ENCODE results near the gene IL17B. TPM values are rescaled to one million over a fixed set of nuclear protein-coding genes. Genes with fewer than 3 reads are reported as not detected.

The IL17B gene
- total and polyA plus RNA-seq, 2 of the 13 experiments (the other 11 are each of a cell fraction or from before 2014, with no cell fraction given) = 0.29 to 2.6 TPM

DNA sequence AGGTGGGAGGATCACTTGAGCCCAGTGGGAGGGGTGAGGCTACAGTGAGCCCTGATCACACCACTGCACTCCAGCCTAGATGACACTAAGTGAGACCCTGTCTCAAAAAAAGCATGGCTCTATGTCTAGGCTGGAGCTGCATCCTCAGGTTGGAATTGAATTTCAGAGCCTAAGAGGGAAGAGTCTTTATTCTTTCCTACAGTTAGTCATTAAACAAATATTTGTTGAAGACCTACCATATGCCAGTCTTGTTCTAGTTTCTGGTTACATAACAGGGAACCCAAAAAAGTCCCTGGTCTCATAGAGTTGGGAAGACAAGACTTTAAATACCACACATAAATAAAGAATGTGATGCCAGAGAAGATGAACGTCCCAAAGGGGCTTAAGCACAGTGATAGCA, 40.7 kb downstream of the IL17B start:
- ATAC-seq = no peak
- no TSS peak for BruUV-seq (replicated peaks)
- ChIA-PET CTCF (ENCODE audit: low intra/inter-chr PET ratio, low total read pairs) (no interaction called here), POLR2A (interaction anchor here (2.0 kb wide), 1 partner anchor 17 kb away, joined by 7 read pairs; no protein-coding TSS in a partner anchor)
- 48% methylated on average over 1 of the region's 1 CpG for WGBS (ENCODE audit: low lambda C conversion rate)
- Histone ChIP-seq H2AFZ (ENCODE audit: low read length) (no peak overlapping the region), H3K4me2 (ENCODE audit: low read depth, low read length) (no peak overlapping the region), H3K4me1 (ENCODE audit: insufficient read depth, low read length) (peaks cover 22% of the 10 kb centered on the region), H3K9me3 (ENCODE audit: low read length) (no peaks in the 10 kb centered on the region), H3K27me3 (ENCODE audit: control insufficient read depth in 1 of 2, insufficient read depth in 2 of 2, low read length in 2 of 2) (no peaks in the 10 kb centered on the region), H3K4me3 (replicated peaks in 1 of 3; ENCODE audit: insufficient read depth in 1 of 3, low read depth in 2 of 3, low read length in 3 of 3) (no peak overlapping the region), H3K9ac (ENCODE audit: insufficient read depth, low read depth, low read length) (no peak overlapping the region), H3K36me3 (replicated peaks in 1 of 2; ENCODE audit: control insufficient read depth in 1 of 2, insufficient read depth in 2 of 2, low read length in 2 of 2) (no peaks in the 10 kb centered on the region), H4K20me1 (ENCODE audit: insufficient read depth, low read length) (no peaks in the 10 kb centered on the region), H3K79me2 (ENCODE audit: insufficient read depth, low read length) (no peaks in the 10 kb centered on the region), H3K27ac (ENCODE audit: extremely low read length, insufficient read depth, low read length) (no peak overlapping the region)
- no peak for FAIRE-seq
- TF ChIP-seq FOSL2 (CRISPR knock-in tag; IDR thresholded peaks at IDR 0.05) (peak; percentile 40; the same call in 1 of the 2 replicates), FOXA3 (CRISPR knock-in tag; IDR thresholded peaks at IDR 0.05) (no peak), ZNF644 (CRISPR knock-in tag; IDR thresholded peaks at IDR 0.05; ENCODE audit: low read depth) (peak; percentile 19; the same call in 1 of the 2 replicates)
- DNase-seq (ENCODE audit: low spot score) = peak; percentile 26
- in situ Hi-C loops (cut with HindIII; ENCODE audit: extremely low pct_ligation_motif_present, low pct_unique_long_range_greater_than_20kb) (no loop called here), intact Hi-C loops (cut with micrococcal nuclease; ENCODE audit: unreplicated experiment) (no loop called here)

DNA sequence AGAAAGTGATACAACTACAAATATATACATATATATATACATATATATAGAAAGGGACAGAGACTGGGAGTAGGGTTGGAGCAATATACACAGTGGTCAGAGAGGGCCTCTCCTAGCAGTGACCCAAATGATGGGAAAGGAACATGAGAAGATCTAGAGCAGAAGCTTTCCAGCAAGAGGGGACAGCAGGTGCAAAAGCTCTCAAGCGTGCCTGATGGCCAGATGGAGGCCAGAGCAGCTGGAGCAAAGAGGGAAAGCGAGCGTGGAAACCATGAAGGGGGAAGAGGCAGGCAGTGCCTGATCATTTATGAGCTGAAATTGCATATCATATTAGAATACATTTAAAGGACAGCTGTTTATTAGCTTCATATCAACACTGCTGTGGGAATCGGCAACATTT, 41.4 kb downstream of the IL17B start:
- H3K4me3 ChIP-seq (replicated peaks in 1 of 3; ENCODE audit: insufficient read depth in 1 of 3, low read depth in 2 of 3, low read length in 3 of 3) = no peak overlapping the region
- H3K4me1 ChIP-seq (ENCODE audit: insufficient read depth, low read length) = peaks cover 20% of the 10 kb centered on the region
- BruUV-seq (replicated peaks) = no TSS peak
- H4K20me1 ChIP-seq (ENCODE audit: insufficient read depth, low read length) = no peaks in the 10 kb centered on the region
- FAIRE-seq = no peak
- TF ChIP-seq CAMTA2 (CRISPR knock-in tag; IDR thresholded peaks at IDR 0.05; ENCODE audit: borderline replicate concordance) (no peak), KLF16 (CRISPR knock-in tag; IDR thresholded peaks at IDR 0.05) (no peak), GATA4 (IDR thresholded peaks at IDR 0.05; ENCODE audit: borderline replicate concordance, low read depth) (no peak), CCDC6 (CRISPR knock-in tag; IDR thresholded peaks at IDR 0.05) (no peak), MAFK (conservative IDR thresholded peaks at IDR 0.05 in 1 of 2, IDR thresholded peaks at IDR 0.05 in 1 of 2; ENCODE audit: low read length in 2 of 2) (no peak), ZNF263 (CRISPR knock-in tag; IDR thresholded peaks at IDR 0.05) (no peak), EEA1 (CRISPR knock-in tag; IDR thresholded peaks at IDR 0.05; ENCODE audit: borderline replicate concordance) (no peak), ZNF605 (CRISPR knock-in tag; IDR thresholded peaks at IDR 0.05) (no peak)
- TF ChIP-seq, protein P1, sequence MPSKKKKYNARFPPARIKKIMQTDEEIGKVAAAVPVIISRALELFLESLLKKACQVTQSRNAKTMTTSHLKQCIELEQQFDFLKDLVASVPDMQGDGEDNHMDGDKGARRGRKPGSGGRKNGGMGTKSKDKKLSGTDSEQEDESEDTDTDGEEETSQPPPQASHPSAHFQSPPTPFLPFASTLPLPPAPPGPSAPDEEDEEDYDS (CRISPR knock-in tag; IDR thresholded peaks at IDR 0.05) = no peak
- TF ChIP-seq, protein P2, sequence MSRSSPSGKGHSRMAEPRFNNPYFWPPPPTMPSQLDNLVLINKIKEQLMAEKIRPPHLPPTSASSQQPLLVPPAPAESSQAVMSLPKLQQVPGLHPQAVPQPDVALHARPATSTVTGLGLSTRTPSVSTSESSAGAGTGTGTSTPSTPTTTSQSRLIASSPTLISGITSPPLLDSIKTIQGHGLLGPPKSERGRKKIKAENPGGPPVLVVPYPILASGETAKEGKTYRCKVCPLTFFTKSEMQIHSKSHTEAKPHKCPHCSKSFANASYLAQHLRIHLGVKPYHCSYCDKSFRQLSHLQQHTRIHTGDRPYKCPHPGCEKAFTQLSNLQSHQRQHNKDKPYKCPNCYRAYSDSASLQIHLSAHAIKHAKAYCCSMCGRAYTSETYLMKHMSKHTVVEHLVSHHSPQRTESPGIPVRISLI (CRISPR knock-in tag; IDR thresholded peaks at IDR 0.05; ENCODE audit: borderline replicate concordance) = no peak
- no peaks in the 10 kb centered on the region for H3K79me2 ChIP-seq (ENCODE audit: insufficient read depth, low read length)
- DNase-seq (ENCODE audit: low spot score) = no peak
- CTCF ChIA-PET (ENCODE audit: low intra/inter-chr PET ratio, low total read pairs) = no interaction called here
- no peak overlapping the region for H3K9ac ChIP-seq (ENCODE audit: insufficient read depth, low read depth, low read length)
- in situ Hi-C loops (cut with HindIII; ENCODE audit: extremely low pct_ligation_motif_present, low pct_unique_long_range_greater_than_20kb) (no loop called here), intact Hi-C loops (cut with micrococcal nuclease; ENCODE audit: unreplicated experiment) (no loop called here)
- H3K27ac ChIP-seq (ENCODE audit: extremely low read length, insufficient read depth, low read length) = no peak overlapping the region
- POLR2A ChIA-PET = interaction anchor here (2.0 kb wide), 1 partner anchor 17 kb away, joined by 7 read pairs; no protein-coding TSS in a partner anchor
- 95% methylated on average over 4 of the region's 4 CpGs for whole genome bisulfite sequencing (ENCODE audit: low lambda C conversion rate)
- no peak overlapping the region for H2AFZ ChIP-seq (ENCODE audit: low read length)
- no peak for ATAC-seq
- no peaks in the 10 kb centered on the region for H3K36me3 ChIP-seq (replicated peaks in 1 of 2; ENCODE audit: control insufficient read depth in 1 of 2, insufficient read depth in 2 of 2, low read length in 2 of 2)
- H3K4me2 ChIP-seq (ENCODE audit: low read depth, low read length) = no peak overlapping the region
- H3K27me3 ChIP-seq (ENCODE audit: control insufficient read depth in 1 of 2, insufficient read depth in 2 of 2, low read length in 2 of 2) = no peaks in the 10 kb centered on the region
- H3K9me3 ChIP-seq (ENCODE audit: low read length) = no peaks in the 10 kb centered on the region
